Stimulated activated naive CD8-positive, alpha-beta T cell treated with anti-CD3 and anti-CD28 coated beads, Interleukin-15, amount 100 ng/mL, for 72 hours (primary cell): ENCODE measurements around the gene OLIG3.
A peak's percentile ranks its signal among the peaks of the same experiment; 100 is the strongest.

Experiments used
- ATAC-seq: fragments of 150-1000 bp; cut with Tn5 transposase; 2 replicates; pipeline ENCODE4 v1.10.0; 2021; ENCODE audit warnings: mild to moderate bottlenecking, moderate library complexity
- DNase-seq, 2 donors: peaks; one replicate each; pipeline ENCODE4 v3.0.0; 2021 to 2022
- H3K27ac Mint-ChIP-seq, 2 donors: one replicate each; pipeline ENCODE4 v1.8.0; 2022; ENCODE audit warnings: mild to moderate bottlenecking in 2 of 2, mixed read lengths in 2 of 2, moderate library complexity in 2 of 2
- H3K27me3 Mint-ChIP-seq: one replicate; pipeline ENCODE4 v1.8.0; 2022; ENCODE audit warnings: mixed read lengths
- H3K4me1 Mint-ChIP-seq: one replicate; pipeline ENCODE4 v1.8.0; 2022; ENCODE audit warnings: mild to moderate bottlenecking, mixed read lengths
- H3K4me3 Mint-ChIP-seq, 2 donors: one replicate each; pipeline ENCODE4 v1.8.0; 2022; ENCODE audit warnings: mild to moderate bottlenecking in 2 of 2, mixed read lengths in 2 of 2, moderate library complexity in 1 of 2
- H3K9me3 Mint-ChIP-seq, 2 donors: one replicate each; pipeline ENCODE4 v1.8.0; 2022; ENCODE audit warnings: mixed read lengths in 2 of 2

OLIG3 gene

DNA sequence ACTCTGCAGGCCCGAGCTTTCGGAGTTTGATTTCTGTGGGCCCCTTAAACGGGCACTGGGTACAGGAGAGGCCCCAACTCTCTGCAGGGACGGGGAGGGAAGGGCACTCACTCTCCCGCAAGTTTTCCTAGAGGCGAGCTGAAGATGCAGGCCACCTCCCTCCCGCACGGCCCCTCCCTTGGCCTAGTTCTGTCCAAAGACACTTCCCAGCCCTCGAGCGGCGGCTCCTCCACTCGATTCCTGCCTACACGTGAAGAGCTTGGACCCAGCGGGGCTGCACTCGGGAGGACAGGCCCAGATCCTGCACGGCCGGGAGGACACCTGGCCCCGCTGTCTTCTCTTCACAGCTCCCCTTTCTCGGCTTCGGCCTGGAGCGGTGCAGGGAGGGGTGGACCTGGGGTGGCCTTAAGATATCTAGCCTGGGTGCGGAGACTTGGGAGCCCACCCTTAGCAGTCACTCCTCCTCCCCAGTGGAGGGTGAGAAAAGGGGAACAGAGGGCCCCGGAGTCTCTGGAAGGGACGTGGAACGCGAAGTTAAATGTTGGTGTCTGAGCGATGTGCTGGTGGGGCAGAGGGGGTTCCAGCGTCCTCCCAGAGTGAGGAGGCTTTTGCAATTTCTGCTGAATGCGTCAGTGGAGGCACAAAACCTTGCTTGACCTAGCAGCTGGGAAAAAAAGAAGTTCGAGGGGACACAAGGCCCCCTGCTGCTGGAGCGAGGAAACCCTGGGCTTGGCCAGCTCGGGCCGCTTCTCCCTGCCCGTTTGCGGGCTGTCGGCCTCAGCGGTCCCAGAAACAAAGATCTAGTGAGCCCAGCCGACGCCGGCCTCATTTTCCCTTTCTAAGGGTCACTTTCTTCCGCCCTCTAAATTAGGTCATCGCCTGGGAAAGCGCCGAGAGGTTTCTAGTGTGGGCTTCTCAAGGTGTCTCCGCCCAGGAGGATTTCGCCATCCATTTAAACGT, 4.9 kb downstream of the OLIG3 start:
- peak in 1 of 2 donors; percentile 12 for DNase-seq
- Mint-ChIP-seq H3K4me3 (peak overlapping the region; percentile 74 to 76), H3K27ac (peak overlapping the region in 1 of 2 donors; percentile 93)

GRCh38 chr6:137488150-137489045, 5.8 kb downstream of the OLIG3 start:
- Mint-ChIP-seq H3K4me1 (peaks cover 57% of the 10 kb centered on the region), H3K4me3 (peak overlapping the region; percentile 74 to 76), H3K27ac (peak overlapping the region in 1 of 2 donors; percentile 59), H3K27me3 (peaks cover 96% of the 10 kb centered on the region), H3K9me3 (no peaks in the 10 kb centered on the region)
- ATAC-seq: peak; percentile 73
- peak in 1 of 2 donors; percentile 32 for DNase-seq

More for the DNA sequence above, 4.9 kb downstream of the OLIG3 start:
- peak; percentile 10 for ATAC-seq
- Mint-ChIP-seq H3K4me1 (peaks cover 66% of the 10 kb centered on the region), H3K9me3 (no peaks in the 10 kb centered on the region), H3K27me3 (peaks cover 96% of the 10 kb centered on the region)

GRCh38 chr6:137487869-137488149, 6.4 kb downstream of the OLIG3 start:
- no peak for DNase-seq
- Mint-ChIP-seq H3K4me3 (peak overlapping the region; percentile 74 to 76), H3K9me3 (no peaks in the 10 kb centered on the region), H3K27ac (no peak overlapping the region), H3K4me1 (peaks cover 51% of the 10 kb centered on the region), H3K27me3 (peaks cover 96% of the 10 kb centered on the region)
- peak; percentile 39 for ATAC-seq

GRCh38 chr6:137487181-137487868, 6.9 kb downstream of the OLIG3 start:
- Mint-ChIP-seq H3K27ac (no peak overlapping the region), H3K9me3 (no peaks in the 10 kb centered on the region), H3K4me3 (peak overlapping the region; percentile 31 to 76), H3K27me3 (peaks cover 96% of the 10 kb centered on the region), H3K4me1 (peaks cover 46% of the 10 kb centered on the region)
- DNase-seq (no peak), ATAC-seq (no peak)

- no peaks in the 10 kb centered on the region for H3K9me3 Mint-ChIP-seq
- H3K27ac Mint-ChIP-seq: no peak overlapping the region
- H3K4me3 Mint-ChIP-seq: no peak overlapping the region
- peaks cover 37% of the 10 kb centered on the region for H3K4me1 Mint-ChIP-seq
- no peak for DNase-seq
- peaks cover 94% of the 10 kb centered on the region for H3K27me3 Mint-ChIP-seq
- no peak for ATAC-seq
Measured at GRCh38 chr6:137486416-137486815, 7.8 kb downstream of the OLIG3 start.

DNA sequence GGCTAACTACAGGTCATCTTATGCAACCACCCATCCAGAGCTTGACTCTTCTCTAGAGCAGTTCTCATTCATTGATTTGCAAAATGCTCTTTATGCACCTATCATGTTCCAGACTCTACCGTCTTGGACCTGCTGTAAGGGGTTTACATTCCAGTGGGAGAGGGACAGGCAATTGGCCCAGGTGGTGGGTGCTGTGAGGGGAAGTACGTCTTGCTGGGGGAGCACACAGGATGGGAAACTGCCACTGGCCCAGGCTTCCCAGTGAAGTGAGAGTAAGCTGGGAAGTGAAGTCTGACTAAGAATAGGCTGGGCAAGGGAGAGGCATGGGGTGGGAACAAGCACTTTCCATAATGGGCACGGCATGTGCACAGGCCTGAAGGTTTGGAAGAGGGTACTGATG, 13.8 kb downstream of the OLIG3 start:
- Mint-ChIP-seq H3K27ac (no peak overlapping the region), H3K27me3 (peaks cover 49% of the 10 kb centered on the region)

DNA sequence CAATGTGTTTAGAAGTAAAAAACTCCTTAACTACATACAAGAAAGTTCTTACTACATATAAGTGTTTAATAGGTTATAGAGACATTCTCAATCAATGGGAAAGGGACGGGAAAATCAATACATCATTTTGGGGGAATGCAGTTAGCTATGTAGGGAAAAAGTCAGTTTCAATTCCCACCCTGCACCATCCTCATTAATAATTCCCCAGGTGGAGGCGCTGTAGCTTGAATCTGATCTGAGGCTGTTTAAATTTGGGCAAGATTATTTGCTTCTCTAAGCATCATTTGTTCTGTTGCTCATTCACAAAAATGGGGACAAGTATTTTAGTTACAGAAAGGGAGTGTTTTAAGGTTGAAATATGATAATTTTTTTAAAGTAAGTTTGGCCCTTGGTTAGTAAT, 19.1 kb downstream of the OLIG3 start:
- Mint-ChIP-seq H3K9me3 (no peaks in the 10 kb centered on the region), H3K27ac (no peak overlapping the region), H3K4me3 (no peak overlapping the region), H3K27me3 (peaks cover 28% of the 10 kb centered on the region), H3K4me1 (no peaks in the 10 kb centered on the region)
- ATAC-seq: no peak
- no peak for DNase-seq

More for the DNA sequence above, 13.8 kb downstream of the OLIG3 start:
- H3K4me3 Mint-ChIP-seq: no peak overlapping the region
- H3K9me3 Mint-ChIP-seq: no peaks in the 10 kb centered on the region
- DNase-seq (no peak), ATAC-seq (no peak)
- H3K4me1 Mint-ChIP-seq: no peaks in the 10 kb centered on the region

DNA sequence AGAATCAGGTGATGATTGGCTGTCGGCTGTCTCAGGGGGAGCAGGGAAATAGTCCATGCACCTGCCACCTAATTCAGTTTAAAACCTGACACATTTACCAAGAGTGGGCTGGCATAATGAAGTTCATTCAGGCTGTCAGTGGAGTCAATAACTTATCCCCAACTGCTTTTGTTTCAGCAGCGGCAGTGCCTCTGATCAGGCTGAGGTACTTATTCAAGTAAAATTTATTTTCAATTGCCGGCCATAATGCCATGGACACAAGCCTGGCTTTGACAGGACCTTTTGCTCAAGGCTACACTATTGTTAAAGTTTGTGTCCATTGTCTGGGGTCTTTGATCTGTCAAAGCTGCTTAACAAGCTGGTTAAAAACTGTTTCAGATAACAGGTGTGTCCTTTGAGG, 20.6 kb downstream of the OLIG3 start:
- H3K9me3 Mint-ChIP-seq: no peaks in the 10 kb centered on the region
- H3K27me3 Mint-ChIP-seq: peaks cover 21% of the 10 kb centered on the region
- ATAC-seq: no peak
- H3K27ac Mint-ChIP-seq: no peak overlapping the region
- DNase-seq: no peak
- no peaks in the 10 kb centered on the region for H3K4me1 Mint-ChIP-seq
- no peak overlapping the region for H3K4me3 Mint-ChIP-seq

- DNase-seq (no peak), ATAC-seq (no peak)
- Mint-ChIP-seq H3K9me3 (no peaks in the 10 kb centered on the region), H3K4me1 (no peaks in the 10 kb centered on the region), H3K27me3 (peaks cover 21% of the 10 kb centered on the region), H3K27ac (no peak overlapping the region), H3K4me3 (no peak overlapping the region)
Measured at GRCh38 chr6:137472641-137473137, 21.5 kb downstream of the OLIG3 start.

DNA sequence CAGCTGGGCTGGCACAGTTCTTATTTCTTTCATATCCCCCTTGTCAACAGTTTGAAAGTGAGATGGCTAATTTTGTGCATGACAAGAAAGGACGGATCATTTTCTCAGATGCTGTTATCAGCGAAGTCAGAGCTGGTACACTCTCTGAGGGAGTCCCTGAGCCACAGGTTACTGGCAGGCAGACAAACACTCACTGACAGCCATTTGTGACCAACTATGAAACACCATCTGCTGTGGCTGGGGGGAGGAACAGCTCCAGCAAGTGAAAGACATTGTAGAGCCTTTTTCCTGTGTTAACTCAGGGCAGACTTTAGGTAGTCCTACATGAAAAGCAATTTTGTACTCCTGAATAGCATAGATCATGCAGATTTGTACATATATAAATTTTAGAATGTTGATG, 22.2 kb downstream of the OLIG3 start:
- peak overlapping the region in 1 of 2 donors; percentile 27 for H3K27ac Mint-ChIP-seq
- no peaks in the 10 kb centered on the region for H3K4me1 Mint-ChIP-seq
- no peak overlapping the region for H3K4me3 Mint-ChIP-seq
- no peak for ATAC-seq
- H3K27me3 Mint-ChIP-seq: peaks cover 21% of the 10 kb centered on the region
- no peaks in the 10 kb centered on the region for H3K9me3 Mint-ChIP-seq
- no peak for DNase-seq

DNA sequence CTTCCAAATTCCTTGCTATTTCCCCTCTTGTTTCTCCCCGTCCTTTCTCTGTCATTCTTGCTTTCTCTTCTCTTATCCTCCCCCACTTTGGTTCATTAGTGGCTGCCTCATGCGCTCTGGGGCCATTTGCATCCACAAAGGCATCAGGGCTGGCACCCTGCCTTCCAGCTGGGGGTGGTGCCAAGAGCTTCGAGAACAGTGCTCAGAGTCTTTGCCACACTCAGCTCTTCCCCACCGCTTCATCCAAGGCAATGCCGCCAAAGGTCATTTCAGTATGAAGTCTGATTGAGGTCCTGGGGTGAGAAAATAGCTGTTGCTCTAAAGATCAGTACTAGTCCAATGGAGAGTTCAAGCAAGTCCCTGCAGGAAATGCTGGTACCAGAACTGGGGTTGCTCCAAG, 22.7 kb downstream of the OLIG3 start:
- DNase-seq (no peak), ATAC-seq (no peak)
- H3K27me3 Mint-ChIP-seq: peaks cover 21% of the 10 kb centered on the region
- H3K4me1 Mint-ChIP-seq: no peaks in the 10 kb centered on the region
- H3K4me3 Mint-ChIP-seq: no peak overlapping the region
- no peaks in the 10 kb centered on the region for H3K9me3 Mint-ChIP-seq
- no peak overlapping the region for H3K27ac Mint-ChIP-seq

- H3K4me1 Mint-ChIP-seq: no peaks in the 10 kb centered on the region
- H3K9me3 Mint-ChIP-seq: no peaks in the 10 kb centered on the region
Measured at GRCh38 chr6:137467211-137467610, 27.0 kb downstream of the OLIG3 start.

GRCh38 chr6:137465378-137466009, 28.7 kb downstream of the OLIG3 start:
- Mint-ChIP-seq H3K27me3 (peaks cover 6% of the 10 kb centered on the region), H3K9me3 (no peaks in the 10 kb centered on the region), H3K27ac (no peak overlapping the region), H3K4me3 (no peak overlapping the region), H3K4me1 (no peaks in the 10 kb centered on the region)
- ATAC-seq: no peak
- DNase-seq: no peak

More at GRCh38 chr6:137467211-137467610, 27.0 kb downstream of the OLIG3 start:
- Mint-ChIP-seq H3K4me3 (no peak overlapping the region), H3K27ac (peak overlapping the region in 1 of 2 donors; percentile 5), H3K27me3 (peaks cover 15% of the 10 kb centered on the region)
- no peak for ATAC-seq
- no peak for DNase-seq

DNA sequence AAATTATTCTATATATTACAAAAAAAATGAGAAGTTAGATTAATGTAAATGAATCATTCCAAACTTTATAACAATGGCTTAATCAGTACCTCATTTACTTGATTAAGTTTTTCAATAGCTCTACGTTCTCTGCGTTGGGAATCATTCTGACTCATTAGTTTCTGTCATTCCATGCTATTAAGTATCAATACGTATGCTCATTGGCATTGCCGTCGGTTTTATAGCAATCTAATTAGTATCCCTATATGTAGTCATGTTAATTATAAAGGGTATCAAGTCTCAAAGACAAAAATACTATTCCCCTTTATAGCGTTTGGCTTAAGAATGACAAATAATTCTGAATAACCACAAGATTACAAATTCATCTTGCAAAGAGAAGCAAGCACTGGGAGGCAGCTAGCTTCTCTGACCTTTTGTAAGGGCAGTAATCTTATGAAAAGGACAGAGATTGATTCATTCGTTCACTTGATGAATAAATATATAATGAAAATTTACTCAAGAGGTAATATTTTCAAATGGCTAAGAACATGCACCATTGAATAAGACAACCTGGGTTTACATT, 41.8 kb downstream of the OLIG3 start:
- H3K27me3 Mint-ChIP-seq: peaks cover 6% of the 10 kb centered on the region
- H3K4me1 Mint-ChIP-seq: no peaks in the 10 kb centered on the region
- ATAC-seq (no peak), DNase-seq (no peak)
- no peak overlapping the region for H3K4me3 Mint-ChIP-seq
- H3K9me3 Mint-ChIP-seq: no peaks in the 10 kb centered on the region
- no peak overlapping the region for H3K27ac Mint-ChIP-seq
